Type B pancreatic cell (in vitro differentiated cells): ENCODE measurements around the gene HNF1B. TPM values are rescaled to one million over a fixed set of nuclear protein-coding genes. Genes with fewer than 3 reads are reported as not detected.

ENCODE experiments used
- DNase-seq: peaks from one replicate; pipeline ENCODE4 v3.0.0; 2021; ENCODE audit warnings: mixed read lengths; ENCODE audit not compliant: unreplicated experiment; ENCODE audit errors: extremely low spot score
- H3K27ac Mint-ChIP-seq: 2 replicates; pipeline ENCODE4 v1.8.0; 2021; ENCODE audit warnings: mild to moderate bottlenecking, mixed read lengths
- H3K27me3 Mint-ChIP-seq: 2 replicates; pipeline ENCODE4 v1.8.0; 2021; ENCODE audit warnings: mixed read lengths
- H3K36me3 Mint-ChIP-seq: 2 replicates; pipeline ENCODE4 v1.8.0; 2021; ENCODE audit warnings: mixed read lengths
- H3K4me1 Mint-ChIP-seq: one replicate; pipeline ENCODE4 v1.8.0; 2021; ENCODE audit warnings: mixed read lengths; ENCODE audit not compliant: unreplicated experiment
- H3K4me3 Mint-ChIP-seq: 2 replicates; pipeline ENCODE4 v1.8.0; 2021; ENCODE audit warnings: mild to moderate bottlenecking, mixed read lengths
- H3K9me3 Mint-ChIP-seq: 2 replicates; pipeline ENCODE4 v1.8.0; 2021; ENCODE audit warnings: mixed read lengths
- CTCF ChIP-seq: fragments of 200-600 bp; sonication (generic); conservative IDR thresholded peaks from 2 replicates; pipeline ENCODE4 v1.5.0; 2021; ENCODE audit warnings: antibody characterized with exemption, mild to moderate bottlenecking
- total RNA-seq: library from RNA; stranded (reverse); gene quantifications from 2 replicates; pipeline ENCODE4 v1.2.1, GENCODE V29; 2021; ENCODE audit warnings: low replicate concordance

HNF1B gene
- total RNA-seq, 1 donor from 2014 or later: 19.0 TPM

- no peak overlapping the region for H3K4me3 Mint-ChIP-seq
- peaks cover 3% of the 10 kb centered on the region for H3K27me3 Mint-ChIP-seq
- H3K4me1 Mint-ChIP-seq: peaks cover 18% of the 10 kb centered on the region
- no peak for DNase-seq
- no peak for TF ChIP-seq CTCF
- H3K36me3 Mint-ChIP-seq: no peaks in the 10 kb centered on the region
- no peak overlapping the region for H3K27ac Mint-ChIP-seq
- peaks cover 4% of the 10 kb centered on the region for H3K9me3 Mint-ChIP-seq
Observed at GRCh38 chr17:37678036-37678435, 66.8 kb downstream of the HNF1B start.

GRCh38 chr17:37677021-37677420 lies 67.8 kb downstream of the HNF1B start:
- H3K4me1 Mint-ChIP-seq: peaks cover 21% of the 10 kb centered on the region
- TF ChIP-seq CTCF: no peak
- H3K27ac Mint-ChIP-seq: peak overlapping the region; percentile 15
- DNase-seq: no peak
- no peak overlapping the region for H3K4me3 Mint-ChIP-seq
- peaks cover 3% of the 10 kb centered on the region for H3K27me3 Mint-ChIP-seq
- H3K36me3 Mint-ChIP-seq: no peaks in the 10 kb centered on the region
- H3K9me3 Mint-ChIP-seq: peaks cover 4% of the 10 kb centered on the region

- H3K4me1 Mint-ChIP-seq: peaks cover 24% of the 10 kb centered on the region
- no peak overlapping the region for H3K4me3 Mint-ChIP-seq
- peaks cover 4% of the 10 kb centered on the region for H3K9me3 Mint-ChIP-seq
- H3K27ac Mint-ChIP-seq: peak overlapping the region; percentile 15
- no peak for DNase-seq
- H3K36me3 Mint-ChIP-seq: no peaks in the 10 kb centered on the region
- TF ChIP-seq CTCF: no peak
- H3K27me3 Mint-ChIP-seq: peaks cover 3% of the 10 kb centered on the region
Observed at GRCh38 chr17:37676115-37676925, 68.5 kb downstream of the HNF1B start.

- Mint-ChIP-seq H3K27me3 (peaks cover 3% of the 10 kb centered on the region), H3K36me3 (no peaks in the 10 kb centered on the region), H3K4me3 (no peak overlapping the region), H3K4me1 (peaks cover 24% of the 10 kb centered on the region), H3K27ac (peak overlapping the region; percentile 27), H3K9me3 (peaks cover 4% of the 10 kb centered on the region)
- TF ChIP-seq CTCF: no peak
- no peak for DNase-seq
Observed at GRCh38 chr17:37674511-37674910, 70.3 kb downstream of the HNF1B start.

GRCh38 chr17:37673386-37673785 lies 71.5 kb downstream of the HNF1B start:
- no peak for TF ChIP-seq CTCF
- Mint-ChIP-seq H3K9me3 (peaks cover 2% of the 10 kb centered on the region), H3K36me3 (no peaks in the 10 kb centered on the region), H3K4me3 (no peak overlapping the region), H3K27ac (no peak overlapping the region), H3K4me1 (peaks cover 24% of the 10 kb centered on the region), H3K27me3 (peaks cover 3% of the 10 kb centered on the region)
- DNase-seq: no peak
